ENCODE results near the gene CCDC18. TPM values are rescaled to one million over a fixed set of nuclear protein-coding genes. Genes with fewer than 3 reads are reported as not detected.

Gene CCDC18
- 3.6 and 3.8 TPM in 2 replicates for total RNA-seq

GRCh38 chr1:93180723-93181613, at the start of gene CCDC18:
Gene CCDC18, plus strand, starts transcription at chr1:93180724. Its CDS starts 2,638 bp downstream, at chr1:93183362.

DNA sequence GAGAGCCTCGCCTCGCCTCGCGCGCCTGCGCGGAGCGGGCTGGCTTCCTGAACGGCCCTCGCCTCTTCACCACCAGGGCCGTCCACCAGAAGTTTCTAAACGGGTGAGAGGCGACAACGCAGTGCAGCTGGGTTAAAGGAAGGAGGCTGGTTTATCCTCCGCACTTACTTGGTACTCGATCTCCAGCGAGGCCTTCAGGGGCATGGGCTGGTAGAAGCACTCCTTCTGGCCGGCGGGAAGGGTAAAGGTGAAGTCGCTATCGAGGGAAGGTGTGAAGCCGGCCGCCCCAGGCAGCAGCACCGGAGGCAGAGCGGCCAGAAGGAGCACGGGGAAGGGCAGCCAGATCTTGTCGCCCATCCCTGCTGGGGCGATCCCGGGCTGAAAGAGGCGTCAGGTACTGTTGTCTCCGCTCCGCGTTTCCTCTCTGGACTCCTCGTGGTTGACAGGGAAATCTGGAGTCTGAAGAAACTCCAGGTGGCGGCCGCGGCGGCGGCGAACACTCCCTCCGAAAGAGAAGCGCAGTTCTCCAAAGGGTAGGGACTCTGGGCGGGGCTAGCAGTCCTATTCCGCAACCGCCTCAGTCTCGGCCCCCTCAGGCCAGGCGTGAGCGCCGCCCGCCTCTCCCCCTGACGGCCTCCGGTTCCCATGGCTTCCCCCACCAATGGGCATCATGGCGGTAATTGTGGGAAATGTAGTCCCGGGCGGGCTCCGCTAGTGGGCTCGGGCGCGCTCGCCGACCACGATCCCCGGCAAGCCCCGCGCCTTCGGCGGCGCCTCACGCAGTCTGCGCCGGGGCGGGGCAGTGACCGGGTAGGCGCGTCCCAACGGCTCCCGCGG, 420 bp upstream of the CCDC18 start, which contains the start of gene TMED5:
TMED5 (minus strand) TSS at position 528 of the 837 bp plus-strand sequence; CDS start at position 357, 171 bp downstream.

Other genes starting within 250 kb of the CCDC18 start
- 15.0 and 16.2 TPM in 2 replicates for gene DIPK1A, start 219.3 kb upstream of the CCDC18 start, total RNA-seq
- gene MTF2, start 101.4 kb upstream of the CCDC18 start, total RNA-seq = 20.2 and 23.1 TPM in 2 replicates
- 92.8 and 106 TPM in 2 replicates for gene TMED5, start 311 bp upstream of the CCDC18 start, total RNA-seq
- gene DR1, start 165.2 kb downstream of the CCDC18 start, total RNA-seq = 63.2 and 86.9 TPM in 2 replicates

All from nasal cavity respiratory epithelium epithelial cell of viscerocranial mucosa (primary cell).